ENCODE results near the gene UCN2. TPM values are rescaled to one million over a fixed set of nuclear protein-coding genes. Genes with fewer than 3 reads are reported as not detected.

Gene UCN2
- total RNA-seq, 1 donor from 2014 or later: not detected

- no peak for DNase-seq (ENCODE audit: low spot score in 2 of 2)
- Histone ChIP-seq H3K27ac (no peak overlapping the region), H3K4me3 (no peak overlapping the region), H3K9me3 (no peaks in the 10 kb centered on the region), H3K27me3 (no peaks in the 10 kb centered on the region), H3K4me1 (no peaks in the 10 kb centered on the region), H3K36me3 (no peaks in the 10 kb centered on the region)
- intact Hi-C loops (cut with DNase I): no loop called here
- TF ChIP-seq CTCF (IDR thresholded peaks at IDR 0.05): no peak
These were observed 5.8 kb upstream of the UCN2 start for GRCh38 chr3:48569400-48569799.

GRCh38 chr3:48568476-48568875 lies 4.9 kb upstream of the UCN2 start:
- intact Hi-C loops (cut with DNase I): no loop called here
- Histone ChIP-seq H3K27me3 (no peaks in the 10 kb centered on the region), H3K36me3 (no peaks in the 10 kb centered on the region)

GRCh38 chr3:48567500-48567899 lies 3.9 kb upstream of the UCN2 start:
- Histone ChIP-seq H3K4me1 (no peaks in the 10 kb centered on the region), H3K27ac (no peak overlapping the region), H3K9me3 (no peaks in the 10 kb centered on the region), H3K36me3 (no peaks in the 10 kb centered on the region), H3K27me3 (no peaks in the 10 kb centered on the region), H3K4me3 (no peak overlapping the region)
- TF ChIP-seq CTCF (IDR thresholded peaks at IDR 0.05): no peak
- intact Hi-C loops (cut with DNase I): no loop called here
- DNase-seq (ENCODE audit: low spot score in 2 of 2): no peak

More at GRCh38 chr3:48568476-48568875, 4.9 kb upstream of the UCN2 start:
- no peak overlapping the region for H3K27ac ChIP-seq
- no peaks in the 10 kb centered on the region for H3K4me1 ChIP-seq
- DNase-seq (ENCODE audit: low spot score in 2 of 2): no peak
- no peaks in the 10 kb centered on the region for H3K9me3 ChIP-seq
- no peak for TF ChIP-seq CTCF (IDR thresholded peaks at IDR 0.05)
- no peak overlapping the region for H3K4me3 ChIP-seq

- H3K27me3 ChIP-seq: no peaks in the 10 kb centered on the region
- no peak overlapping the region for H3K27ac ChIP-seq
- intact Hi-C loops (cut with DNase I): no loop called here
- H3K9me3 ChIP-seq: no peaks in the 10 kb centered on the region
- TF ChIP-seq CTCF (IDR thresholded peaks at IDR 0.05): no peak
- no peaks in the 10 kb centered on the region for H3K36me3 ChIP-seq
- no peak for DNase-seq (ENCODE audit: low spot score in 2 of 2)
- H3K4me3 ChIP-seq: no peak overlapping the region
- no peaks in the 10 kb centered on the region for H3K4me1 ChIP-seq
These were observed 3.5 kb upstream of the UCN2 start for GRCh38 chr3:48567090-48567489.

- Histone ChIP-seq H3K27me3 (no peaks in the 10 kb centered on the region), H3K4me1 (no peaks in the 10 kb centered on the region), H3K4me3 (no peak overlapping the region), H3K27ac (no peak overlapping the region), H3K9me3 (no peaks in the 10 kb centered on the region), H3K36me3 (no peaks in the 10 kb centered on the region)
- intact Hi-C loops (cut with DNase I): no loop called here
- TF ChIP-seq CTCF (IDR thresholded peaks at IDR 0.05): no peak
- no peak for DNase-seq (ENCODE audit: low spot score in 2 of 2)
These were observed 2.8 kb upstream of the UCN2 start for GRCh38 chr3:48566401-48566760.
